Prostate gland (tissue), 2 donors: ENCODE data around the gene ZNG1B.
"Not testable (repeated sequence)": the region's sequence is repeated elsewhere in the genome, so short reads cannot be mapped to it uniquely, and the experiment has no call there.

Experiments
- POLR2A ChIP-seq: fragments of 450-650 bp; IDR thresholded peaks from one replicate; pipeline ENCODE4 v1.6.1; 2016; ENCODE audit warnings: antibody characterized with exemption, mild to moderate bottlenecking
- TF ChIP-seq, protein P1 (sequence below), 4 experiments: fragments of 200-600 bp in 2 of 4; fragments of 450-650 bp in 2 of 4; sonication (generic) in 2 of 4; IDR thresholded peaks; 1 replicate in 3 of 4; 2 replicates in 1 of 4; pipeline ENCODE4 v1.5.1; 2016 to 2019; ENCODE audit warnings: antibody characterized with exemption in 4 of 4, mild to moderate bottlenecking in 2 of 4, moderate library complexity in 2 of 4

DNA sequence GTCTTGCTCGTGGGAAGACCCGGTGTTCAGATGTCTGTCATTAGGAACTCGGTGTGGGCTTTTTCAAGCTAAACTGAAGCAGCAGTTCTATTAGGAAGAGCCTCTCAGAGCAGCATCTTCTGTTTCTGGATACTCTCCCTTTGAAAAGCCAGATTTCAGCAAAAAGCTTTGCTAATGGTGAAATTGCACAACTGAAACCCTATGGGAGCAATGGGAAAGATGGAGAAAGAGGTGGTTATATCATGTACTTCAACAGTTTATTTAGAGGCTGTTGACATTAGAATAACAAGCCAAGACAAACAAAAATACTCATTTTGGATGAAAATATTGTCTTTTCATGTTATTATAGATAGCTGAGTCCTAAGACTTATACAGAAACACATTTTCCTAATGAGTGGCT is 91.4 kb downstream of the ZNG1B start:
- TF ChIP-seq, protein P1, sequence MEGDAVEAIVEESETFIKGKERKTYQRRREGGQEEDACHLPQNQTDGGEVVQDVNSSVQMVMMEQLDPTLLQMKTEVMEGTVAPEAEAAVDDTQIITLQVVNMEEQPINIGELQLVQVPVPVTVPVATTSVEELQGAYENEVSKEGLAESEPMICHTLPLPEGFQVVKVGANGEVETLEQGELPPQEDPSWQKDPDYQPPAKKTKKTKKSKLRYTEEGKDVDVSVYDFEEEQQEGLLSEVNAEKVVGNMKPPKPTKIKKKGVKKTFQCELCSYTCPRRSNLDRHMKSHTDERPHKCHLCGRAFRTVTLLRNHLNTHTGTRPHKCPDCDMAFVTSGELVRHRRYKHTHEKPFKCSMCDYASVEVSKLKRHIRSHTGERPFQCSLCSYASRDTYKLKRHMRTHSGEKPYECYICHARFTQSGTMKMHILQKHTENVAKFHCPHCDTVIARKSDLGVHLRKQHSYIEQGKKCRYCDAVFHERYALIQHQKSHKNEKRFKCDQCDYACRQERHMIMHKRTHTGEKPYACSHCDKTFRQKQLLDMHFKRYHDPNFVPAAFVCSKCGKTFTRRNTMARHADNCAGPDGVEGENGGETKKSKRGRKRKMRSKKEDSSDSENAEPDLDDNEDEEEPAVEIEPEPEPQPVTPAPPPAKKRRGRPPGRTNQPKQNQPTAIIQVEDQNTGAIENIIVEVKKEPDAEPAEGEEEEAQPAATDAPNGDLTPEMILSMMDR (IDR thresholded peaks at IDR 0.05) = not testable (repeated sequence)
- not testable (repeated sequence) for TF ChIP-seq POLR2A
